Astrocyte of the hippocampus (primary cell): Measurements from ENCODE around the gene FEZF1.
A peak's percentile ranks its signal among the peaks of the same experiment; 100 is the strongest.

Experiments used
- DNase-seq: peaks from one replicate; pipeline ENCODE4 v3.0.0; 2011; ENCODE audit warnings: low read depth, low spot score

The FEZF1 gene

DNA sequence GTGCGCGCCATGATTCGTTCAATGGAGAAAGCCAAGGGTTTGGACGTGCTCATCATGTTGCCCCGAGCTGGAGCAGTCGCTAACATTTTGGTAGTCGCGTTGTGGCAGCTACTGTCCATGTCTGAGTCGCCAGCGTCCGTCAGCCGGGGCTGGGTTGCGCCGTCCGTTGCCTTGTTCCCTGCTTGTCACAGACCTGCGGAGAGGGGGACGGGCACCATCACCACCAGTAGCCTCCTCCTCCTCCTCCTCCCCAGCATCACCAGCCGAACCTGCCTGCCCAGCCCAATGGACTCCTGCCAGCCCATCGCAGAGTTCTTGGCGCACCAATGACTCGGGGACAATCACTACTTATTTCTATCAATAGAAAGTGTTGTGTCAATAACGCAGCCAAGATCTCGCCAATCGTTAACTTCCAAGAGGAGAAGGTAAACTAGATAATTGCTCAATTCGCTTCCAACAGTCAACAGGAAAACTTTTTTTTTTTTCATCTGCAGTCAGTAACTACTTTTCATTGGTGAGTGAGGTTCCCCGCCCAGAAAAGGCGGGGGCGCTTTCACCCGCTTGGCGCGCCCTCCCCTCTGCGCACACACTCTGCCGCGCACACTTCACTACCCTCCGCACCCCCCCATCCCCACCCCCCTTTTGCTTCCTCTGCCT lies at the start of gene FEZF1:
FEZF1 (minus strand) TSS at position 432 of the 657 bp plus-strand sequence; CDS start at position 119, 313 bp downstream.
- peak; percentile 55 for DNase-seq

- DNase-seq, result no peak
Measured at GRCh38 chr7:122352454-122352853, 47.9 kb upstream of the FEZF1 start.

- DNase-seq, result no peak
Measured at GRCh38 chr7:122350701-122351100, 46.2 kb upstream of the FEZF1 start.

DNA sequence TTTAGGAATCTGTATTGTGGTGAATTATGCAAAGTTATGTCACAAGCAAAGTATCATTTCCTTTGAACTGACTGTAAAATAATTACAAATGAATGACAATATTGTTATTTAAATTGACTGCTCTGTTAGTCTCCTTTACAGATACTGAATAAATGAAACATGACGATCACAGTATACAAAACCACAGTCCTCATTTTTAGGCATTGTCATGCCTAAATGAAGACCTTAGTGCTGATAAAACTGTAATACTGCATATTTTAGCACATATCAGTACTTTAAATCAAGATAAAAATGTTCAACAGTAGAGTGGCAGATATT lies 39.7 kb upstream of the FEZF1 start:
- no peak for DNase-seq

- no peak for DNase-seq
Measured at GRCh38 chr7:122343601-122344302, 39.2 kb upstream of the FEZF1 start.

- no peak for DNase-seq
Measured at GRCh38 chr7:122340427-122340826, 35.9 kb upstream of the FEZF1 start.

DNA sequence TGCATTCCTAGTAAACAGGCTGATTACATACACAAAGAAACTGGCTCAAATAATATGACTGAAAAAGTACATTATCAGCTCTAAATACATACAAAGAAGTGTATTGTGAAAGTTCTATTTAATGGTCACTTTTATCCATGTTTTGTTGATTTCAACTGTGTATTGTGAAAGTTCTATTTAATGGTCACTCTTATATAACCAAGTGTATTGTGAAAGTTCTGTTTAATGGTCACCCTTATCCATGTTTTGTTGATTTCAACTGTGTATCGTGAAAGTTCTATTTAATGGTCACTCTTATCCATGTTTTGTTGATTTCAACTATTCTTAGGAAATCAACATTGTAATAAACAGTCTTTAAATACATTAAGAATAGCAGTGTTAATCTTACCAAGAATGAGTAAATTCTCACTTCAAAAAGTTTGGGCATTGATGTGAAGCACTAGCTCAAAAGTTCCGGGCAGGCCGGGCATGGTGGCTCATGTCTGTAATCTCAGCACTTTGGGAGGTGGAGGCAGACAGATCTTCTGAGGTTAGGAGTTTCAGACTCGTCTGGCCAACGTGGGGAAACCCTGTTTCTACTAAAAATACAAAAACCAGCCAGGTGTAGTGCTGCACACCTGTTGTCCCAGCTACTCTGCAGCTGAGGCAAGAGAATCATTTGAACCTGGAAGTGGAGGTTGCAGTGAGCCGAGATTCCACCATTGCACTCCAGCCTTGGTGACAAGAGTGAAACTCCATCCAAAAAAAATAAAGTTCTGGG lies 34.8 kb upstream of the FEZF1 start:
- DNase-seq, result no peak

GRCh38 chr7:122337011-122337410 lies 32.5 kb upstream of the FEZF1 start:
- no peak for DNase-seq

GRCh38 chr7:122329145-122329802 lies 24.7 kb upstream of the FEZF1 start:
- DNase-seq, result no peak

DNA sequence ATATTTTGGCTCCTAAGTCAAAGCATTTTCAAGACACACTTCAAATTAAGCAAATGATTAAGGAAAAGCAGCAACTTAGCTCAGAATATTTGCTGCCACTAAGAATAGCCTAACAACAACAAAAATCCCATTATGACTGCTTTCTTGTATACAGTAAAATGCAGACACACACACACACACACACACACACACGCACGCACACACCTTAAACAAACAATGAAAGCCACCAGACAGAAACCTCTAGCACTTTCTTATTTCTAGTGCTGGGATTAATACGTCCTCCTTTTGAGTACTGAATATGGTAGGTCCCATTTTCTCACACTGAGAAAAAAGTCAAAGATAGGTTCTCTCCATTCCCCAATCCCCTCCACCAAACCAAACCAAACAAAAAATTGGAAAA lies 23.4 kb upstream of the FEZF1 start:
- DNase-seq, result no peak

DNA sequence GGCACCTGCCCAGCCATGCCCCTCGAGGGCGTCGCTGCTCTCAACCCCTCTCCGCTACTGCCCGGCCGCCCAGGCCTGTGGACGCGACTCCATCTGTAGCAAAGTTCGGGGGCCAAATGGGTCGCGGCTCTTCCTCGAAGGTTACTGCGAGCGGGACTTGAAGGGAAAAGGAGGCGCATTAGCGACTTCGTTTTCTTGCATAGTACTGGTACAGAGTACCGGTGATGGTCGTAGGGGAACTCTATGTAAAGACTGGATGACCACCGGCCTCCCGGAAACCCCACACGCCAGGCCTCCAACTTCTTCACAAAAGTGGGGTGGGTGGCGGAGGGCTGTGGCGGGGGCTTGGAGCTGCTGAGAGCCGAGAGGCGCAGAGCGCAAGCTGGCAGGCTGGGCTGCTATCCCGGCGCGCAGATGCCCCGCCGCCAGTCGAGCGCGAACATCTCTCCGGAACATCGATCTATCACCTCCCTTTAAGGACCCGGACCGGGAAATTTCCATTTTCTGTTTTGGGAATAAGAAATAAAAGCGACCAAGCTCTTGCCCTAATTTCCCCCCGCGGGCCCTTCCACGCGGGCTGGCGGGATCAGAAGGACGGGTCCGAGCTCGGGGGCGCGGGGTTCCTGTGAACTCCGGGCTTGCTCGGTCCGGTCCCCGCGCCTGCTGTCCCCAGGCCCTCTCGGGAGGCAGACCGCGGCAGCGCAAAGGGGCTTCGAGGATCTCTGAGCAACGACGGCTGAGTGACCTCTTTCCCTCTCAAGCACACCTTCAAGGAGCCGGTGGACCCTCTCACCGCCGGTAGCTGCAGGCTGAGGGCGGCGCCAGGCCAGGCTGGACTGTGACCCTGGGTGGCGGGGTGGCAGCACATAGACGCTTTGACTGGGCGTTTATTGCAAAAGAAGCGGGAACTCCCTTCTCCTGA lies 12.2 kb upstream of the FEZF1 start:
- peak; percentile 39 for DNase-seq

- no peak for DNase-seq
Measured at GRCh38 chr7:122315507-122316466, 11.2 kb upstream of the FEZF1 start.

DNA sequence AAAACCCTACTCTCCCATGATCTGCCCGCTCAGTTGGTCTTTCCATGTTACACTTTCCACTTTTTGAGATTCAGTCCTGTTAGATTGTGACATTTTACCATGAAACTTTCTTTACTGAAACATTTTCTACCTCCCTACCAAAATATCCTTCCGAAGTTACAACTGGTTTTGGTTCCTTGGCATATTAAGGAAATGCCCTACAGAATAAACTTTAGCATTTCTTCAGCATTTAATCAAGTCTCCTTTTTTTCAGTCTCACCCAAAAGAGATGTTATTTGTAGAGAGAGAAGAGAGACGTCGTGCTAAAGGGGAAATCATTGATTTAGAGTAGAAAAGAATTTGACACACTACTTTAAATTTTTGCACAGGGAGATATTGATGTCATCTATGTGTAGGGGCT lies 9.7 kb upstream of the FEZF1 start:
- no peak for DNase-seq

DNA sequence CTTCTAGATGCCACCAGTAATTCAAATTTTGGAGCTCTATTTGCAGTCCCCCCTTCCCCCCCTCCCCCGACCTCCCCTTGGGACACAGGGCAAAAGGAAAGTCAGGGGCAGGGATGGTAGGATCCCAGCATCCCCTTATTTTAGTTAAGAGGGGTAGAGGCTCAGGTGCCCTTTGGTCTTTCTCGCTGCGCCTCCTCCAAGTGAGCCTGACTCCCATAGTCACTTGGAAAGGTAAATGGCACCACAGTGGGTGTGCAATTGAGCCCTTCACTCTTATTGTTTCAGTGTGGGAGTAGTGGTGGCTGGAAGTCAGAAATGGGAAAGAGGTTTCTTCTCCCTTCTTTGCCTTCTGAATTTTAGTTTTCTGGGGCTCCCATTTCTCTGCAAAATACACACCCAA lies 8.2 kb upstream of the FEZF1 start:
- no peak for DNase-seq

DNA sequence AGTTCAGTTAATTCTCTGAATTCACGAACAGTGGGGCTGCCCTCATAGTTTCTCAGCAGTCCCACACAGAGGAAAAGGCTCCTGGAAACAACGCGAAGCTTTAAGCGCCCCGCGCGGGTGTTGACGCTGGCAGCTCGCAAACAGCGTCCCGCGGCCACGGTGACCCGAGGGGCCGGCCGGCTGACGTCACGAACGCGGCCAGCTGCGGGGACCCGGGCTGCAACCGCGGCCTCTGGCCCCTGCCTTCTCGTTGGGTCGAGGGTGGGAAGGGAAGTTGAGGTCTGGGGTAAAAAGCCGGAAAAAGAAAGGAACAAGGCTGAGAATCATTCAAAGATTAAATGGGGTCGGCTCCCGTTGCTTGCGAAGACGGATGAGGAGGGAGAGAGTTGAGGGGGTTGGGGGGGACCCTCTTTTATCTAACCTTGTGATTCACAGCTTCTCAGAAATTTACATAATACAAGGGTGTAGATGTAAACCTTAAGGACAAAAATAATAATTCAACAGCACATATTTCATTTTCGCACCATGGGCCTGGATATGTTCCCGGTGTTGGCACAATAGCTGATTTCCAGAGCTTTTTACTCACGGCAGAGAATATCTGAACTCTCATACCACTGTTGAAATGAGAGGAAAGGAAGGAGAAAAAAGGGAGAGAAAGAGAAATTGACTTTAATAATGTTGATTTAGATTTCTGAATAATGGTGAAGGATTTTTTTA lies 7.3 kb upstream of the FEZF1 start:
- peak; percentile 18 for DNase-seq

GRCh38 chr7:122311050-122311700 lies 6.6 kb upstream of the FEZF1 start:
- peak; percentile 21 for DNase-seq

DNA sequence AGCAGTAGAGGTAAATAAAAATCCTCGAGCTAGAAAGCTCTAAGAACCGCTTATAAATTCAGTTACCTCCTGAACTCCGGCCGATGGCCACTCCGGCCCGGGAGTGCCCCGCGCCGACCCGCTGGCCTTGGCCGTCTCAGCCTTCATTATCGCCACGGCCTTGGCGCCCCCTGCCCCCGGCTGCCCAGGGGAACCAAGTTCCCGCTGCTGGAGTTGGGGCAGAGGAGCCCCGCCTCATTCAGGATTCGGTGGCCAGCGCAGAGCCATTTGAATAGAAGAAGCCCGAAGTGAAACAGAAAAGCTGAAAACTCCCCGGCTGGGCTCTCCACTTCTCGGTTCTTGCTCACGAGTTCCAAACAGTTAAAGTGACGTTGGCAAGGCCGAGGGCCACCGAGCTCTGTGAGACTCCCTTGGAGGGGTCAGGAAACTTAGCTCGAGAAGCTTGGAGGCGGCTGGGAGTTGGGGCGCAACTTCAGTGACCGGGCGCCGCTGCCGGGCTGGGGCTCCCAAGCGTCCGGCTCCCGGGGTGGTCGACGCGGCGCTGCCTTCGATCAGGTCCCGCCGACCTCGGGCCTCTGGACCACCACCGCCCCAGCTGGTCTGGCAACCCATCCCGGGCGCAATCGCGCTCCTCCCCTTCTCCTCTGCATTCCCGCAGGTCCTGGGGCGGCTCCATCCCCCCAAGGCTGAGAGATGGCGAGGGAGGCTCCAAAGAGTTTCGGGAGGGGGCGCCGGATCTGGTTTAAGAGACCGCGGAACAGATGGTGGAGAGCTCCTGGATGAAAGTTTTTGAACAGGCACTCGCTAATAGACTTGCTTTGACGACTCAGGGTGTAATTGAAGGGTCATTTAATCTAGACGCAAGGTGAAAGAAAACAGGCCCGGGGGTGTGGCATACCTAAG lies 5.8 kb upstream of the FEZF1 start:
- DNase-seq, result peak; percentile 65

DNA sequence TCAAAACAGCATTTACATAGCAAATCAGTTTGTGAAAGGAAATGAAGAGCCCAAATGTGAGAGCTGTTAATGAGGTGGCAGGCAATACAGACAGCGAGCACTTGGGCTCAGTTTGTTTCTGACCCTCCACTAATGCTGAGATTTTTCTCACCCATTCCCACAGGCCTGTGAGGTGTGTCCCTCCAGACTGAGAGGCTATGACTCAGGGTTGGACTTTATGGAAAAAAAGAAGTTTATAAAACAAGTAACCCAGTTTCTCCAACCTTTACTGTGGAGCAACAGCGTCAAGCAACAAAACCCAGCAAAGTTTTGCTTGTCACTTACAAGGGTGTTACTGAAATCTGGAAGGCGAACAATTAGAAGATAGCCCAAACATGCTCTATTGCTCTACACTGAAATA lies 4.9 kb upstream of the FEZF1 start:
- DNase-seq, result peak; percentile 16
